Activated naive CD4-positive, alpha-beta T cell treated with anti-CD3 and anti-CD28 coated beads, Interleukin-2, amount 50 U/mL, for 72 hours (primary cell): Measurements from ENCODE around the gene ADAMTS3. TPM values are rescaled to one million over a fixed set of nuclear protein-coding genes. Genes with fewer than 3 reads are reported as not detected.

Experiments
- ATAC-seq, 2 donors: fragments of 150-1000 bp; cut with Tn5 transposase; 2 replicates each; pipeline ENCODE4 v1.10.0; 2021; ENCODE audit warnings: mild to moderate bottlenecking in 2 of 2, moderate library complexity in 2 of 2
- DNase-seq, 2 donors: peaks; one replicate each; pipeline ENCODE4 v3.0.0; 2021 to 2022; ENCODE audit warnings: low spot score in 2 of 2
- H3K27ac Mint-ChIP-seq, 2 donors: one replicate each; pipeline ENCODE4 v1.8.0; 2022; ENCODE audit warnings: mild to moderate bottlenecking in 2 of 2, mixed read lengths in 2 of 2
- H3K36me3 Mint-ChIP-seq, 2 donors: one replicate each; pipeline ENCODE4 v1.8.0; 2022; ENCODE audit warnings: mixed read lengths in 2 of 2
- H3K9me3 Mint-ChIP-seq, 2 donors: one replicate each; pipeline ENCODE4 v1.8.0; 2022; ENCODE audit warnings: mixed read lengths in 2 of 2
- total RNA-seq, 2 donors: library from RNA; stranded (reverse); gene quantifications; one replicate each; pipeline ENCODE4 v1.2.3, GENCODE V29; 2022

ADAMTS3 gene
- total RNA-seq, 2 donors from 2014 or later = not detected

GRCh38 chr4:72312032-72312650 is 256.9 kb downstream of the ADAMTS3 start:
- H3K9me3 Mint-ChIP-seq = no peaks in the 10 kb centered on the region
- ATAC-seq (no peak), DNase-seq (no peak)
- no peak overlapping the region for H3K27ac Mint-ChIP-seq
- H3K36me3 Mint-ChIP-seq = no peaks in the 10 kb centered on the region

DNA sequence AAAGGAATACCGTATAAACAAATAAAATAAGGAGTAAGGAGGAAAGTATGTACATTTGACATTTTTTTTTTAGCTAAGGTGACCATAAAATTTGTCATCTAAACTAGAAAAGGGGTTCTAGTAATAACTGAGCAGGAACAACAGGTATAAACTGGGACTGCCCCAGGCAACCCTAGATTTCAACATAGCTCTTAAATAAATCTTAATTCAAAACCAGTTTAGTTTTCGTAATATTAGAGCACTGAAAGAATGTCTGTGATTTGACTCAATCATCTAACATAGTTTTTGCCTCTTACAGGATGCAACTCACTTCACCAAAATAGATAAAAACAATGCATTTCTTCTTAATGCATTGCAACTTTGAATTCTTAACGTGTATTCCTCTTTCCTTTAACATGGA is 257.7 kb downstream of the ADAMTS3 start:
- DNase-seq (no peak), ATAC-seq (no peak)
- H3K27ac Mint-ChIP-seq = no peak overlapping the region
- no peaks in the 10 kb centered on the region for H3K36me3 Mint-ChIP-seq
- H3K9me3 Mint-ChIP-seq = no peaks in the 10 kb centered on the region

DNA sequence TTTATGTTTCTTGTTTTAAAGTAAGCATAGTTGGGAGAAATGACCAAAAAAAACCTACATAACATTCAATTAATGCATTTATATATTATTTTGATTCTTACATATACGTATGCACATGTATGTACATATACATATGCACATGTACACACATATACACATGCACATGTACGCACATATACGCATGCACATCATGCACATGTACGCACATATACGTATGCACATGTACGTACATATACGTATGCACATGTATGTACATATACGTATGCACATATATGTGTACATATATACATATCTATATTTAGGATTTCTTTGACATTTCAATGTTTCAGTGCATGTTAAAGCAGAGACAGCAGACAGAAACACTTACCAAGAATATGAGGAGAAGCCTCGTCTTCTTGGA is 263.4 kb downstream of the ADAMTS3 start:
- H3K27ac Mint-ChIP-seq = no peak overlapping the region
- no peaks in the 10 kb centered on the region for H3K9me3 Mint-ChIP-seq
- ATAC-seq (no peak), DNase-seq (no peak)
- no peaks in the 10 kb centered on the region for H3K36me3 Mint-ChIP-seq

GRCh38 chr4:72305080-72305479 is 263.9 kb downstream of the ADAMTS3 start:
- DNase-seq (no peak), ATAC-seq (no peak)
- Mint-ChIP-seq H3K36me3 (no peaks in the 10 kb centered on the region), H3K27ac (no peak overlapping the region), H3K9me3 (no peaks in the 10 kb centered on the region)

- Mint-ChIP-seq H3K36me3 (no peaks in the 10 kb centered on the region), H3K9me3 (no peaks in the 10 kb centered on the region), H3K27ac (no peak overlapping the region)
- peak in 1 of 2 donors; percentile 50 for DNase-seq
- peak; percentile 55 to 73 for ATAC-seq
Observed at GRCh38 chr4:72302981-72303704, 265.9 kb downstream of the ADAMTS3 start.

- ATAC-seq (no peak), DNase-seq (no peak)
- Mint-ChIP-seq H3K27ac (no peak overlapping the region), H3K9me3 (no peaks in the 10 kb centered on the region), H3K36me3 (no peaks in the 10 kb centered on the region)
Observed at GRCh38 chr4:72301759-72302158, 267.3 kb downstream of the ADAMTS3 start.

- H3K27ac Mint-ChIP-seq = no peak overlapping the region
- no peaks in the 10 kb centered on the region for H3K36me3 Mint-ChIP-seq
- DNase-seq = no peak
- ATAC-seq = no peak
- no peaks in the 10 kb centered on the region for H3K9me3 Mint-ChIP-seq
Observed at GRCh38 chr4:72300126-72300525, 268.9 kb downstream of the ADAMTS3 start.

DNA sequence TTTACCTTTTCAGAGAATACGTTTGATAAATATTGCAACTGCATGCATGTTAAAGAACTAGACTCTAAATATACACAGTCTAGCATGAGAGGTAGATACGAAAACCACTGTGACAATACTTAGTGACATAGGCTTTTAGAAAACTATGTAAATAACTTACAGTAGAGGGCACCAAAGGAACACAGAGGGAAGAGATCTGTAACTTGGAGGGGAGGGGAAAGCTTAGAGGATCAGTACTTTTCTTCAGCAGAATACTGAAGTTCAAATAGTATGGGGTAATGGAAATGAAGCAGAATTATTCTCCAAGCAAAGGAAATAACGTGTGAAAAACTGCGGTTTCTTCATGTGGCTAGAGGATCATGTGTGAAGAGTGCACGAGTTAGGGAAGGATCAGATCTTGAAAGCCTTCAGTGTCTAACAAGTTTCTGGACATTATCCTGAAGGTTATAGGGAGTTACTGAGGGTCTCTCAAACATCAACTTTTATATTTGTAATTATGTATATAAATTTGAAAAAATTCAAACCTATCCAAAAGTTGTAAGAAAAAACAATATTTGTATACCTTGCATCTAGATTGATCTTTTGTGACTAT is 273.0 kb downstream of the ADAMTS3 start:
- Mint-ChIP-seq H3K27ac (no peak overlapping the region), H3K36me3 (no peaks in the 10 kb centered on the region), H3K9me3 (no peaks in the 10 kb centered on the region)
- ATAC-seq (peak in 1 of 2 donors; percentile 40), DNase-seq (no peak)

- ATAC-seq (no peak), DNase-seq (no peak)
- Mint-ChIP-seq H3K9me3 (no peaks in the 10 kb centered on the region), H3K27ac (no peak overlapping the region), H3K36me3 (no peaks in the 10 kb centered on the region)
Observed at GRCh38 chr4:72290737-72291136, 278.3 kb downstream of the ADAMTS3 start.

DNA sequence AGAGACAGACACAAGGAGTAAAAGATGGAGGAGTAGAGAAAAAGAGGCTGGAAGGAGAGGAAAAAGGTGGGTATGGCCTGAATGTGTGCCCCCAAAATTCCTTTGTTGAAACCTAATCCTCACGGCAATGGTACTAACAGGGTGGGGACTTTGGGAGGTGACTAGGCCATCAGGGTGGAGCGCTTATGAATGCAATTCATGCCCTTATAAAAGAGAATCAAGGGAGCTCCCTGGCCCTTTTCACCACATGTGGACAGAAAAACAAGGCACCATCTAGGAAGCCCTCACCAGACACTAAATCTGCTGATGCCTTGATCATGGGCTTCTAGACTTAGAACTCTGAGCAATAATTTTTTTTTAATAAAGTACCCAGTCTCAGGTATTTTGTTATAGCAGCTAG is 282.1 kb downstream of the ADAMTS3 start:
- DNase-seq = no peak

GRCh38 chr4:72286185-72286584 is 282.8 kb downstream of the ADAMTS3 start:
- H3K9me3 Mint-ChIP-seq = no peaks in the 10 kb centered on the region
- H3K36me3 Mint-ChIP-seq = no peaks in the 10 kb centered on the region

More for the DNA sequence above, 282.1 kb downstream of the ADAMTS3 start:
- H3K36me3 Mint-ChIP-seq = no peaks in the 10 kb centered on the region
- no peaks in the 10 kb centered on the region for H3K9me3 Mint-ChIP-seq
- ATAC-seq = no peak
- H3K27ac Mint-ChIP-seq = no peak overlapping the region

DNA sequence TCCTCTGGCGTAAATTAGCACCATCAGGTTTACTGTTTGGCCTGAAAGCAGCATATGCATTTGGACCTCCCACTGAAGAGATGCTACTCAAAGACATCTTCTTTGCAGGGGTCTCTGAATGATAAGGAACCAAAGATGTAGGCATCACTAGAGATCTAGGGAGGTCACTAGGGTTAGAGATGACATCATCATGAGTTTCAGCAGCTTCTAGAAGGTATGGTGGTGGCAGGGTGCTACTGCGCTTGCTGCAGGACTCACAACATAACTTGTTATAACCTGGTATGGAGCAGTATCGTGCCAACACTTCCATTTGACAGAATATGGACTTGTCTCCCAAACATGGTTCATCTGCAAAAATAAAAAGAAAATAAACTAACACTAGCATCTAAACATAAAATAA is 285.7 kb downstream of the ADAMTS3 start:
- ATAC-seq = no peak
- Mint-ChIP-seq H3K9me3 (peaks cover 0 to 4% of the 10 kb centered on the region in 2 donors), H3K36me3 (no peaks in the 10 kb centered on the region)

More at GRCh38 chr4:72286185-72286584, 282.8 kb downstream of the ADAMTS3 start:
- no peak for DNase-seq
- no peak for ATAC-seq
- H3K27ac Mint-ChIP-seq = no peak overlapping the region

DNA sequence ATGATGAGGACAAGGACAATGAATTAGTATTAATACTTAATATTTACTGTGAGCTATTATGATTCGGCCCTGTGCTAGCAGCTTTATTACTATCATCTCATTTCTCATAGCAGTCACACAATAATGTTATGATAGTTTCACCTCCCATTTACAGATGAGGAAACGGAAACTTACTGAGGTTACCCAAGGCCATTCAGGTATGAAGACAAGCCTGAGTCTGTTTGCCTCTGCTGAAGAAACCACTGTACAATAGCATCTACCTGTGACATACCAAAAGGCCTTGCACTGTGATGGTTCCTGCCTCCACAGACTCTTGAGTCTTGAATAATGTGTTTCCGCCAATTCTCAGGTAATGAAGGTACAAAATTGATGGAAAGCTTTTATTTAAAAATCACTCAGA is 288.8 kb downstream of the ADAMTS3 start:
- Mint-ChIP-seq H3K27ac (no peak overlapping the region), H3K9me3 (peaks cover 0 to 5% of the 10 kb centered on the region in 2 donors), H3K36me3 (no peaks in the 10 kb centered on the region)
- DNase-seq = no peak
- no peak for ATAC-seq

More for the DNA sequence above, 285.7 kb downstream of the ADAMTS3 start:
- no peak overlapping the region for H3K27ac Mint-ChIP-seq
- DNase-seq = no peak

GRCh38 chr4:72275381-72275780 is 293.6 kb downstream of the ADAMTS3 start:
- Mint-ChIP-seq H3K27ac (no peak overlapping the region), H3K36me3 (peaks cover 0 to 5% of the 10 kb centered on the region in 2 donors), H3K9me3 (peaks cover 16 to 18% of the 10 kb centered on the region in 2 donors)
- no peak for ATAC-seq
- no peak for DNase-seq

DNA sequence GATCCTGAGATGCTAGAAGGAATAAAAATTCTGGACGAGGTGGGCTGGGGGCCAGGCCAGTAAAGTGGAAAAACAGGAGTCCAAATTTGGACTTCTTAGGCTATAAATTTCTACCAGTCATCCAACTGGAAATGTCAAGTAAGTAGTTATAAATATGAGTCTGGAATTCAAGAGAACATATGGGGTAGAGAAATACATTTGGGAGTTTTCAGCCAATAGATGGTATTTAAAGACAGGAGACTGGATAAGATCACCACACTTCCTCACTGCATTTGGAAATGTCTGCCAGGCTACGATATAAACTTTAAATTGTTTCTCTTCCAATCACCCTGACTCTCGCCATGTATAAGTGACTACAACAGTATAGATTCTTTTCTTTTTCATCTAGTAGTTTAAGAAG is 294.8 kb downstream of the ADAMTS3 start:
- Mint-ChIP-seq H3K9me3 (peaks cover 22 to 23% of the 10 kb centered on the region in 2 donors), H3K27ac (no peak overlapping the region), H3K36me3 (peaks cover 0 to 5% of the 10 kb centered on the region in 2 donors)
- no peak for DNase-seq
- ATAC-seq = no peak

- Mint-ChIP-seq H3K27ac (no peak overlapping the region), H3K36me3 (no peaks in the 10 kb centered on the region), H3K9me3 (peaks cover 5% of the 10 kb centered on the region in 2 donors)
- ATAC-seq = no peak
- DNase-seq = no peak
Observed at GRCh38 chr4:72255269-72255668, 313.8 kb downstream of the ADAMTS3 start.

DNA sequence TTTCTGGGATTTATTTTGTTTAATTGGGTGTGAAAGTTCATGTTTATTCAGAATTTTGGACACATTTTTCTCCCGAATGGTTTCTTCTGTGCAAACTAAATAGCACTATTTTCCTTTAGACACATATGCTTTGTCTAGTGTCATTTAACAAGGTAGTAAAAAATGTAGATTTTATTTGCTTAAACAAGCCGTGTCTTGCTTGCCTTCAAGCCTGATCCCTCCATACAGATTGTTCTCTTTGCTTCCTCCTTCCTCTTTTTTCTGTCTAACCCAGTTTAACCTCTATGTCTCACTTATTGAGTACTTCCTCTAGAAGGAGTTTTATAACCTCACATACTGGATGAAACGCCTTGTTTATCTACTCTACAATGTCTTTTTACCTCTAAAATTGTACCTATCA is 325.4 kb downstream of the ADAMTS3 start:
- DNase-seq = no peak
- Mint-ChIP-seq H3K9me3 (no peaks in the 10 kb centered on the region), H3K36me3 (no peaks in the 10 kb centered on the region), H3K27ac (no peak overlapping the region)
- no peak for ATAC-seq
